Muscle layer of colon (tissue), 2 donors: ENCODE data around the gene KCNG4.

Experiments
- H3K27ac ChIP-seq: one replicate; pipeline ENCODE4 v1.7.0; 2013; ENCODE audit warnings: low read depth, mild to moderate bottlenecking, low read length, moderate library complexity
- H3K27me3 ChIP-seq, 2 donors: one replicate each; pipeline ENCODE4 v1.7.0; 2013; ENCODE audit warnings: low read length in 2 of 2, mild to moderate bottlenecking in 2 of 2; ENCODE audit not compliant: insufficient read depth in 2 of 2, control insufficient read depth in 1 of 2
- H3K36me3 ChIP-seq: one replicate; pipeline ENCODE4 v1.7.0; 2013; ENCODE audit warnings: mild to moderate bottlenecking, low read length; ENCODE audit not compliant: insufficient read depth
- H3K4me1 ChIP-seq: one replicate; pipeline ENCODE4 v1.7.0; 2013; ENCODE audit warnings: mild to moderate bottlenecking, low read length; ENCODE audit not compliant: insufficient read depth
- H3K4me3 ChIP-seq, 2 donors: one replicate each; pipeline ENCODE4 v1.7.0; 2013; ENCODE audit warnings: low read length in 2 of 2, low read depth in 1 of 2, mild to moderate bottlenecking in 1 of 2, moderate library complexity in 1 of 2
- H3K9ac ChIP-seq: one replicate; pipeline ENCODE4 v1.7.0; 2013; ENCODE audit warnings: low read length
- H3K9me3 ChIP-seq: one replicate; pipeline ENCODE4 v1.7.0; 2013; ENCODE audit warnings: mild to moderate bottlenecking, low read length
- donor health status: abdominal sarcoma.
- donor health status: Adenocarcinoma of cecum.

The KCNG4 gene

GRCh38 chr16:84232060-84232459 lies 7.8 kb downstream of the KCNG4 start:
- Histone ChIP-seq H3K36me3 (no peaks in the 10 kb centered on the region), H3K9ac (no peak overlapping the region), H3K27me3 (no peaks in the 10 kb centered on the region), H3K4me1 (peaks cover 16% of the 10 kb centered on the region), H3K4me3 (no peak overlapping the region), H3K27ac (no peak overlapping the region), H3K9me3 (no peaks in the 10 kb centered on the region)

- Histone ChIP-seq H3K36me3 (no peaks in the 10 kb centered on the region), H3K4me1 (peaks cover 8% of the 10 kb centered on the region), H3K4me3 (no peak overlapping the region), H3K9ac (no peak overlapping the region), H3K27ac (no peak overlapping the region), H3K27me3 (no peaks in the 10 kb centered on the region), H3K9me3 (no peaks in the 10 kb centered on the region)
Measured at GRCh38 chr16:84229471-84229870, 10.3 kb downstream of the KCNG4 start.

GRCh38 chr16:84228256-84228838 lies 11.5 kb downstream of the KCNG4 start:
- Histone ChIP-seq H3K27me3 (no peaks in the 10 kb centered on the region), H3K9ac (no peak overlapping the region), H3K36me3 (no peaks in the 10 kb centered on the region), H3K4me3 (no peak overlapping the region), H3K27ac (no peak overlapping the region), H3K4me1 (peaks cover 8% of the 10 kb centered on the region), H3K9me3 (no peaks in the 10 kb centered on the region)

- Histone ChIP-seq H3K9ac (no peak overlapping the region), H3K9me3 (no peaks in the 10 kb centered on the region), H3K27ac (no peak overlapping the region), H3K27me3 (no peaks in the 10 kb centered on the region), H3K4me3 (no peak overlapping the region), H3K4me1 (peaks cover 8% of the 10 kb centered on the region), H3K36me3 (no peaks in the 10 kb centered on the region)
Measured at GRCh38 chr16:84227548-84227947, 12.3 kb downstream of the KCNG4 start.

GRCh38 chr16:84226026-84226425 lies 13.8 kb downstream of the KCNG4 start:
- H3K4me1 ChIP-seq = peaks cover 8% of the 10 kb centered on the region
- no peaks in the 10 kb centered on the region for H3K9me3 ChIP-seq
- H3K36me3 ChIP-seq = no peaks in the 10 kb centered on the region
- no peaks in the 10 kb centered on the region for H3K27me3 ChIP-seq
- no peak overlapping the region for H3K27ac ChIP-seq
- no peak overlapping the region for H3K9ac ChIP-seq
- H3K4me3 ChIP-seq = no peak overlapping the region

- Histone ChIP-seq H3K9ac (no peak overlapping the region), H3K4me1 (peaks cover 8% of the 10 kb centered on the region), H3K27me3 (no peaks in the 10 kb centered on the region), H3K36me3 (no peaks in the 10 kb centered on the region), H3K4me3 (no peak overlapping the region), H3K9me3 (no peaks in the 10 kb centered on the region), H3K27ac (no peak overlapping the region)
Measured at GRCh38 chr16:84225571-84225970, 14.2 kb downstream of the KCNG4 start.

GRCh38 chr16:84225126-84225525 lies 14.7 kb downstream of the KCNG4 start:
- Histone ChIP-seq H3K27ac (no peak overlapping the region), H3K27me3 (no peaks in the 10 kb centered on the region), H3K4me1 (peaks cover 8% of the 10 kb centered on the region), H3K4me3 (no peak overlapping the region), H3K36me3 (no peaks in the 10 kb centered on the region), H3K9ac (no peak overlapping the region), H3K9me3 (no peaks in the 10 kb centered on the region)

GRCh38 chr16:84224554-84224953 lies 15.3 kb downstream of the KCNG4 start:
- no peak overlapping the region for H3K4me3 ChIP-seq
- no peaks in the 10 kb centered on the region for H3K36me3 ChIP-seq
- H3K4me1 ChIP-seq = peaks cover 8% of the 10 kb centered on the region
- no peaks in the 10 kb centered on the region for H3K9me3 ChIP-seq
- no peaks in the 10 kb centered on the region for H3K27me3 ChIP-seq
- no peak overlapping the region for H3K9ac ChIP-seq
- H3K27ac ChIP-seq = no peak overlapping the region

- H3K4me1 ChIP-seq = peaks cover 7% of the 10 kb centered on the region
- no peaks in the 10 kb centered on the region for H3K27me3 ChIP-seq
- H3K9me3 ChIP-seq = no peaks in the 10 kb centered on the region
- H3K27ac ChIP-seq = no peak overlapping the region
- no peaks in the 10 kb centered on the region for H3K36me3 ChIP-seq
- H3K9ac ChIP-seq = no peak overlapping the region
- no peak overlapping the region for H3K4me3 ChIP-seq
Measured at GRCh38 chr16:84223456-84223855, 16.4 kb downstream of the KCNG4 start.

GRCh38 chr16:84220851-84221250 lies 19.0 kb downstream of the KCNG4 start:
- Histone ChIP-seq H3K4me3 (no peak overlapping the region), H3K27me3 (no peaks in the 10 kb centered on the region), H3K36me3 (no peaks in the 10 kb centered on the region), H3K9me3 (no peaks in the 10 kb centered on the region), H3K27ac (no peak overlapping the region), H3K9ac (no peak overlapping the region), H3K4me1 (no peaks in the 10 kb centered on the region)

GRCh38 chr16:84218956-84219355 lies 20.9 kb downstream of the KCNG4 start:
- Histone ChIP-seq H3K27ac (no peak overlapping the region), H3K9me3 (no peaks in the 10 kb centered on the region), H3K4me1 (no peaks in the 10 kb centered on the region), H3K4me3 (no peak overlapping the region), H3K9ac (no peak overlapping the region), H3K36me3 (no peaks in the 10 kb centered on the region), H3K27me3 (no peaks in the 10 kb centered on the region)

GRCh38 chr16:84218176-84218823 lies 21.5 kb downstream of the KCNG4 start:
- H3K27ac ChIP-seq = no peak overlapping the region
- H3K4me3 ChIP-seq = no peak overlapping the region
- H3K36me3 ChIP-seq = no peaks in the 10 kb centered on the region
- H3K9me3 ChIP-seq = no peaks in the 10 kb centered on the region
- no peak overlapping the region for H3K9ac ChIP-seq
- no peaks in the 10 kb centered on the region for H3K4me1 ChIP-seq
- no peaks in the 10 kb centered on the region for H3K27me3 ChIP-seq
